ENCODE results near the gene OSTN. TPM values are rescaled to one million over a fixed set of nuclear protein-coding genes. Genes with fewer than 3 reads are reported as not detected.

OSTN gene
- total RNA-seq, 1 donor from 2014 or later, result 3.8 TPM

GRCh38 chr3:191221638-191222037 lies 22.6 kb downstream of the OSTN start:
- Mint-ChIP-seq H3K4me3 (ENCODE audit: unreplicated experiment) (no peak overlapping the region), H3K27me3 (ENCODE audit: unreplicated experiment) (no peaks in the 10 kb centered on the region), H3K36me3 (ENCODE audit: unreplicated experiment) (peaks cover 2% of the 10 kb centered on the region), H3K27ac (ENCODE audit: unreplicated experiment) (no peak overlapping the region), H3K9me3 (ENCODE audit: unreplicated experiment) (no peaks in the 10 kb centered on the region), H3K4me1 (ENCODE audit: low read depth, unreplicated experiment) (no peaks in the 10 kb centered on the region)
- TF ChIP-seq, protein P1, sequence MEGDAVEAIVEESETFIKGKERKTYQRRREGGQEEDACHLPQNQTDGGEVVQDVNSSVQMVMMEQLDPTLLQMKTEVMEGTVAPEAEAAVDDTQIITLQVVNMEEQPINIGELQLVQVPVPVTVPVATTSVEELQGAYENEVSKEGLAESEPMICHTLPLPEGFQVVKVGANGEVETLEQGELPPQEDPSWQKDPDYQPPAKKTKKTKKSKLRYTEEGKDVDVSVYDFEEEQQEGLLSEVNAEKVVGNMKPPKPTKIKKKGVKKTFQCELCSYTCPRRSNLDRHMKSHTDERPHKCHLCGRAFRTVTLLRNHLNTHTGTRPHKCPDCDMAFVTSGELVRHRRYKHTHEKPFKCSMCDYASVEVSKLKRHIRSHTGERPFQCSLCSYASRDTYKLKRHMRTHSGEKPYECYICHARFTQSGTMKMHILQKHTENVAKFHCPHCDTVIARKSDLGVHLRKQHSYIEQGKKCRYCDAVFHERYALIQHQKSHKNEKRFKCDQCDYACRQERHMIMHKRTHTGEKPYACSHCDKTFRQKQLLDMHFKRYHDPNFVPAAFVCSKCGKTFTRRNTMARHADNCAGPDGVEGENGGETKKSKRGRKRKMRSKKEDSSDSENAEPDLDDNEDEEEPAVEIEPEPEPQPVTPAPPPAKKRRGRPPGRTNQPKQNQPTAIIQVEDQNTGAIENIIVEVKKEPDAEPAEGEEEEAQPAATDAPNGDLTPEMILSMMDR (IDR thresholded peaks at IDR 0.05; ENCODE audit: partially characterized antibody, unreplicated experiment), result no peak
- DNase-seq, result no peak

DNA sequence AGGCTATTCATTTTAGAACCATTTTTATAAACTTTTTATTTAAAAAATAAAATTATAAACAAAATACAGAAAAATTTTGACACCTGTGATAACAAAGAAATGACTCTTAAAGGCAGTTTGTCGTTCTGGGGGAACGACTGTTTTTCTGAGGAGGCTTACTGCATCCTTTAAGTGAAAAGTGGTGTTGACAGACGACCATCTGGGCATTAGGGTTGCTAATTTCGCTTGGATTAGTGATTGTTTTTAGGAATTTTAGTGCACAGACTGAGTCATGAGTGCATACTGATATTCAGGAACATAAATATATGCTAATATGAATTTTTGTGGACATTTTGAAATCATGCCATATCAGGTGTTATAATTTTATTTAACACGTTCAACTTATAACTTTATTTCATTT lies 28.5 kb downstream of the OSTN start:
- Mint-ChIP-seq H3K4me3 (ENCODE audit: unreplicated experiment) (no peak overlapping the region), H3K36me3 (ENCODE audit: unreplicated experiment) (no peaks in the 10 kb centered on the region), H3K9me3 (ENCODE audit: unreplicated experiment) (no peaks in the 10 kb centered on the region), H3K27ac (ENCODE audit: unreplicated experiment) (no peak overlapping the region), H3K4me1 (ENCODE audit: low read depth, unreplicated experiment) (no peaks in the 10 kb centered on the region), H3K27me3 (ENCODE audit: unreplicated experiment) (no peaks in the 10 kb centered on the region)
- DNase-seq, result no peak
- TF ChIP-seq, protein P1 (IDR thresholded peaks at IDR 0.05; ENCODE audit: partially characterized antibody, unreplicated experiment), result no peak

GRCh38 chr3:191234216-191234615 lies 35.2 kb downstream of the OSTN start:
- Mint-ChIP-seq H3K27ac (ENCODE audit: unreplicated experiment) (no peak overlapping the region), H3K4me1 (ENCODE audit: low read depth, unreplicated experiment) (peaks cover 12% of the 10 kb centered on the region), H3K36me3 (ENCODE audit: unreplicated experiment) (no peaks in the 10 kb centered on the region), H3K4me3 (ENCODE audit: unreplicated experiment) (no peak overlapping the region), H3K9me3 (ENCODE audit: unreplicated experiment) (no peaks in the 10 kb centered on the region), H3K27me3 (ENCODE audit: unreplicated experiment) (peaks cover 2% of the 10 kb centered on the region)
- DNase-seq, result no peak
- TF ChIP-seq, protein P1 (IDR thresholded peaks at IDR 0.05; ENCODE audit: partially characterized antibody, unreplicated experiment), result no peak

- DNase-seq, result no peak
- Mint-ChIP-seq H3K9me3 (ENCODE audit: unreplicated experiment) (no peaks in the 10 kb centered on the region), H3K27ac (ENCODE audit: unreplicated experiment) (peak overlapping the region; percentile 2), H3K4me3 (ENCODE audit: unreplicated experiment) (no peak overlapping the region), H3K27me3 (ENCODE audit: unreplicated experiment) (peaks cover 2% of the 10 kb centered on the region), H3K4me1 (ENCODE audit: low read depth, unreplicated experiment) (peaks cover 15% of the 10 kb centered on the region), H3K36me3 (ENCODE audit: unreplicated experiment) (no peaks in the 10 kb centered on the region)
- TF ChIP-seq, protein P1 (IDR thresholded peaks at IDR 0.05; ENCODE audit: partially characterized antibody, unreplicated experiment), result no peak
Observed at GRCh38 chr3:191235331-191236314, 36.6 kb downstream of the OSTN start.

DNA sequence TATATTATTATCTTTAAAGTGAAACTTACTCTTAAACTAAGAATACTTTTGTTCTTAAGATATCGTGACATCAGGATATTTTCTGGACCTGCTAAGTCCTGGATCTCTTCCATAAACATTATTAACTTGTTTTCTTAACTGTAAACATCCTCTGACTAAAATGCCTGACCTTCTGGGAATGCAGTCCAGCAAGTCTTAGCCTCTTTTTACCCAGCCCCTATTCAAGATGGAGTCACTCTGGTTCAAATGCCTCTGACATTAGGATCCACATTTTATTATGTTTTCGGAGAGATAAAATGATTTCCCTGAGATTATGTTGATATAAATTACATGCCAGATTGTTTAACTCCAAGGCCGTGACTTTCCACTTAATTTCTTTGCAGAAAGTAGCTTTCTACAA lies 37.6 kb downstream of the OSTN start:
- TF ChIP-seq, protein P1 (IDR thresholded peaks at IDR 0.05; ENCODE audit: partially characterized antibody, unreplicated experiment), result no peak
- Mint-ChIP-seq H3K4me3 (ENCODE audit: unreplicated experiment) (no peak overlapping the region), H3K4me1 (ENCODE audit: low read depth, unreplicated experiment) (peaks cover 17% of the 10 kb centered on the region), H3K27me3 (ENCODE audit: unreplicated experiment) (peaks cover 2% of the 10 kb centered on the region), H3K27ac (ENCODE audit: unreplicated experiment) (no peak overlapping the region), H3K36me3 (ENCODE audit: unreplicated experiment) (no peaks in the 10 kb centered on the region), H3K9me3 (ENCODE audit: unreplicated experiment) (no peaks in the 10 kb centered on the region)
- no peak for DNase-seq

All from glutamatergic neuron (in vitro differentiated cells).